HCT116 (cell line): Measurements from ENCODE around the gene ZNF462. TPM values are rescaled to one million over a fixed set of nuclear protein-coding genes. Genes with fewer than 3 reads are reported as not detected.

Experiments
- ATAC-seq: fragments of 200-7000 bp; cut with Tn5 transposase; 2 replicates; pipeline ENCODE4 v1.9.1; 2020; ENCODE audit warnings: mild to moderate bottlenecking, moderate library complexity
- BruUV-seq: library from RNA; stranded (reverse); fragments of 400-500 nt; replicated peaks from 2 replicates; lab custom pipeline; 2021; lab: Mats Ljungman, UMichigan
- CTCF ChIA-PET: fragments of 300-600 bp; sonication (Branson Sonifier 250); formaldehyde crosslinking; loops from one replicate; lab custom pipeline; 2021; ENCODE audit warnings: antibody characterized with exemption; lab: Charles Lee
- POLR2A ChIA-PET: fragments of 300-600, 350-600 bp; sonication (Branson Sonifier 250); formaldehyde crosslinking; loops from one replicate; lab custom pipeline; 2021; ENCODE audit warnings: antibody characterized with exemption; lab: Charles Lee
- RAD21 ChIA-PET, 2 experiments: fragments of 300-600 bp; sonication (Branson Sonifier 250); formaldehyde crosslinking; loops; one replicate each; lab custom pipeline; 2023; ENCODE audit warnings: low total read pairs in 2 of 2; ENCODE audit not compliant: uncharacterized antibody in 2 of 2, unreplicated experiment in 2 of 2, low non-redundant PET in 1 of 2; lab: Charles Lee
- DNase-seq: peaks from one replicate; pipeline ENCODE4 v3.0.0-alpha.2; 2010; ENCODE audit warnings: low read depth, low spot score
- H2AFZ ChIP-seq: fragments of 200-600 bp; shearing (Covaris generic), sonication (generic); 2 replicates; pipeline ENCODE4 v1.6.1; 2017; ENCODE audit warnings: low read depth, mixed run types, mixed read lengths, antibody characterized with exemption, low read length; ENCODE audit not compliant: poor library complexity, severe bottlenecking
- H3K27ac ChIP-seq: 2 replicates; pipeline ENCODE4 v1.5.1; 2012; ENCODE audit warnings: low read depth, low read length
- H3K27me3 ChIP-seq: fragments of 200-600 bp; sonication (generic); 2 replicates; pipeline ENCODE4 v1.6.1; 2016; ENCODE audit warnings: mixed run types, low read length, mixed read lengths; ENCODE audit not compliant: insufficient read depth
- H3K36me3 ChIP-seq, 2 experiments: fragments of 200-500 bp in 1 of 2; fragments of 200-600 bp in 1 of 2; sonication (Bioruptor generic) in 1 of 2; sonication (generic) in 1 of 2; 2 replicates each; pipeline versions ENCODE4 v1.5.1 to v1.6.1; 2014 to 2016; ENCODE audit warnings: low read length in 2 of 2, inconsistent platforms in 1 of 2, mixed read lengths in 1 of 2, mixed run types in 1 of 2; ENCODE audit not compliant: insufficient read depth in 2 of 2, control insufficient read depth in 1 of 2
- H3K4me1 ChIP-seq, 2 experiments: fragments of 200-600 bp in 1 of 2; sonication (generic) in 1 of 2; 2 replicates each; pipeline versions ENCODE4 v1.5.1 to v1.6.1; 2012 to 2017; ENCODE audit warnings: low read length in 2 of 2, inconsistent platforms in 1 of 2, mild to moderate bottlenecking in 1 of 2, mixed read lengths in 1 of 2, mixed run types in 1 of 2, moderate library complexity in 1 of 2; ENCODE audit not compliant: insufficient read depth in 2 of 2, control insufficient read depth in 1 of 2
- H3K4me2 ChIP-seq: fragments of 200-600 bp; sonication (generic); 2 replicates; pipeline ENCODE4 v1.6.1; 2017; ENCODE audit warnings: mixed run types, low read length, mixed read lengths
- H3K4me3 ChIP-seq, 2 experiments: fragments of 200-600 bp in 1 of 2; sonication (generic) in 1 of 2; replicated peaks in 1 of 2; 2 replicates each; pipeline ENCODE4 v1.5.1; 2011 to 2016; ENCODE audit warnings: low read length in 2 of 2, control low read depth in 1 of 2, low read depth in 1 of 2, mild to moderate bottlenecking in 1 of 2, mixed read lengths in 1 of 2, mixed run types in 1 of 2
- H3K79me2 ChIP-seq: fragments of 200-600 bp; sonication (generic); 2 replicates; pipeline ENCODE4 v1.6.1; 2017; ENCODE audit warnings: mild to moderate bottlenecking, mixed run types, low read length, moderate library complexity, mixed read lengths; ENCODE audit not compliant: insufficient read depth
- H3K9ac ChIP-seq: fragments of 200-600 bp; sonication (generic); 2 replicates; pipeline ENCODE4 v1.6.1; 2016; ENCODE audit warnings: low read length, mixed read lengths
- H3K9me2 ChIP-seq: fragments of 200-600 bp; sonication (generic), shearing (Covaris generic); 2 replicates; pipeline ENCODE4 v1.6.1; 2017; ENCODE audit warnings: mixed run types, mild to moderate bottlenecking, moderate library complexity; ENCODE audit not compliant: insufficient read depth
- H3K9me3 ChIP-seq, 2 experiments: fragments of 200-500 bp in 1 of 2; fragments of 200-600 bp in 1 of 2; sonication (Bioruptor generic) in 1 of 2; sonication (generic) in 1 of 2; 2 replicates each; pipeline ENCODE4 v1.6.1; 2014 to 2017; ENCODE audit warnings: low read length in 2 of 2, mixed read lengths in 2 of 2, inconsistent platforms in 1 of 2, low read depth in 1 of 2, mild to moderate bottlenecking in 1 of 2, mixed run types in 1 of 2, moderate library complexity in 1 of 2; ENCODE audit not compliant: control insufficient read depth in 1 of 2, insufficient read depth in 1 of 2
- H4K20me1 ChIP-seq: fragments of 200-600 bp; sonication (generic), shearing (Covaris generic); 2 replicates; pipeline ENCODE4 v1.6.1; 2017; ENCODE audit warnings: mixed run types, mild to moderate bottlenecking, moderate library complexity; ENCODE audit not compliant: insufficient read depth
- CBX3 ChIP-seq: IDR thresholded peaks from 2 replicates; pipeline ENCODE4 v1.6.1; 2012; ENCODE audit warnings: low read depth
- ELF1 ChIP-seq: IDR thresholded peaks from 2 replicates; pipeline ENCODE4 v1.6.1; 2012; ENCODE audit warnings: low read depth, borderline replicate concordance
- FOSL1 ChIP-seq: IDR thresholded peaks from 2 replicates; pipeline ENCODE4 v1.6.1; 2012; ENCODE audit warnings: low read depth
- POLR2A ChIP-seq: IDR thresholded peaks from 2 replicates; pipeline ENCODE4 v1.7.0; 2011; ENCODE audit warnings: borderline replicate concordance; ENCODE audit not compliant: insufficient read depth, insufficient read length; ENCODE audit errors: extremely low read depth
- POLR2AphosphoS5 ChIP-seq: IDR thresholded peaks from 2 replicates; pipeline ENCODE4 v1.6.1; 2011; ENCODE audit warnings: mild to moderate bottlenecking, low read depth, low read length, moderate library complexity
- YY1 ChIP-seq: IDR thresholded peaks from 2 replicates; pipeline ENCODE4 v1.6.1; 2011; ENCODE audit warnings: low read length, low read depth, moderate library complexity, mild to moderate bottlenecking; ENCODE audit not compliant: insufficient replicate concordance; ENCODE audit errors: extremely low read depth
- ZBTB33 ChIP-seq: IDR thresholded peaks from 2 replicates; pipeline ENCODE4 v1.6.1; 2011; ENCODE audit warnings: mild to moderate bottlenecking, low read length, moderate library complexity; ENCODE audit not compliant: insufficient replicate concordance; ENCODE audit errors: extremely low read depth
- ZFX ChIP-seq: fragments of 450-650 bp; IDR thresholded peaks from 2 replicates; pipeline ENCODE4 v1.6.1; 2017
- ZNF274 ChIP-seq: fragments of 200-500 bp; sonication (Bioruptor generic); IDR thresholded peaks from 2 replicates; pipeline ENCODE4 v1.6.1; 2014; ENCODE audit warnings: mild to moderate bottlenecking, low read depth, low read length, inconsistent platforms
- intact Hi-C: fragments of 100-400 bp; cut with micrococcal nuclease; formaldehyde crosslinking; loops from 2 replicates; pipeline ENCODE4 v1.10.0; 2022
- total RNA-seq: library from RNA; stranded (reverse); gene quantifications from one replicate; pipeline ENCODE4 v1.2.1, GENCODE V29; 2021; ENCODE audit not compliant: unreplicated experiment
- TF ChIP-seq, protein P1 (sequence below): IDR thresholded peaks from 2 replicates; pipeline ENCODE4 v1.6.1; 2012; ENCODE audit warnings: low read depth
- TF ChIP-seq, protein P2 (sequence below): IDR thresholded peaks from 2 replicates; pipeline ENCODE4 v1.6.1; 2012

The ZNF462 gene
- total RNA-seq, 1 experiment from 2014 or later, result 18.1 TPM

DNA sequence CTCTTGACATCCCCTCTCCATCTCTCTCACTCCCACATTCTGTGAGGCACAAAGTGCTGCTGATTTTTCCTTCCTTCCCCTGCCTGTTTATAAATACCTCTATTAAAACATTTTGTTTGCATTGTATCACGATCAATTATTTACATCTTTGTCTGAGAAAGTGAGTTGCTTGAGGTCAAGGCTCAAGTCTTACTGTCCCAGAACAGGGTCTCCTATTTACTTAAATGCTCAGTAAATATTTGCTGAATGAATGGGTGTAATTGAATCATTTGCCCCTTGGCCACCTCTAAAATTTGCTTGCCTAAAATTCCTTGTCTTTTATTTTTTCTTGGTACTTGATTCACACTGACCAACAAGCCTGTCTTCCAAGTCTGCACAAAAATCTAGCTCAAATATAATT, 103.5 kb downstream of the ZNF462 start:
- H2AFZ ChIP-seq, result no peak overlapping the region
- no peak for DNase-seq
- no peaks in the 10 kb centered on the region for H3K4me1 ChIP-seq
- POLR2A ChIA-PET, result no interaction called here
- no peak overlapping the region for H3K4me2 ChIP-seq
- no TSS peak for BruUV-seq
- H3K27me3 ChIP-seq, result no peaks in the 10 kb centered on the region
- no peaks in the 10 kb centered on the region for H3K36me3 ChIP-seq
- no peak overlapping the region for H3K27ac ChIP-seq
- TF ChIP-seq ZNF274 (no peak), YY1 (no peak), ZFX (no peak), POLR2A (no peak), FOSL1 (no peak), ELF1 (no peak)
- TF ChIP-seq, protein P1, sequence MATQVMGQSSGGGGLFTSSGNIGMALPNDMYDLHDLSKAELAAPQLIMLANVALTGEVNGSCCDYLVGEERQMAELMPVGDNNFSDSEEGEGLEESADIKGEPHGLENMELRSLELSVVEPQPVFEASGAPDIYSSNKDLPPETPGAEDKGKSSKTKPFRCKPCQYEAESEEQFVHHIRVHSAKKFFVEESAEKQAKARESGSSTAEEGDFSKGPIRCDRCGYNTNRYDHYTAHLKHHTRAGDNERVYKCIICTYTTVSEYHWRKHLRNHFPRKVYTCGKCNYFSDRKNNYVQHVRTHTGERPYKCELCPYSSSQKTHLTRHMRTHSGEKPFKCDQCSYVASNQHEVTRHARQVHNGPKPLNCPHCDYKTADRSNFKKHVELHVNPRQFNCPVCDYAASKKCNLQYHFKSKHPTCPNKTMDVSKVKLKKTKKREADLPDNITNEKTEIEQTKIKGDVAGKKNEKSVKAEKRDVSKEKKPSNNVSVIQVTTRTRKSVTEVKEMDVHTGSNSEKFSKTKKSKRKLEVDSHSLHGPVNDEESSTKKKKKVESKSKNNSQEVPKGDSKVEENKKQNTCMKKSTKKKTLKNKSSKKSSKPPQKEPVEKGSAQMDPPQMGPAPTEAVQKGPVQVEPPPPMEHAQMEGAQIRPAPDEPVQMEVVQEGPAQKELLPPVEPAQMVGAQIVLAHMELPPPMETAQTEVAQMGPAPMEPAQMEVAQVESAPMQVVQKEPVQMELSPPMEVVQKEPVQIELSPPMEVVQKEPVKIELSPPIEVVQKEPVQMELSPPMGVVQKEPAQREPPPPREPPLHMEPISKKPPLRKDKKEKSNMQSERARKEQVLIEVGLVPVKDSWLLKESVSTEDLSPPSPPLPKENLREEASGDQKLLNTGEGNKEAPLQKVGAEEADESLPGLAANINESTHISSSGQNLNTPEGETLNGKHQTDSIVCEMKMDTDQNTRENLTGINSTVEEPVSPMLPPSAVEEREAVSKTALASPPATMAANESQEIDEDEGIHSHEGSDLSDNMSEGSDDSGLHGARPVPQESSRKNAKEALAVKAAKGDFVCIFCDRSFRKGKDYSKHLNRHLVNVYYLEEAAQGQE, result no peak
- H3K79me2 ChIP-seq, result no peaks in the 10 kb centered on the region
- CTCF ChIA-PET, result no interaction called here
- H4K20me1 ChIP-seq, result no peaks in the 10 kb centered on the region
- no peak overlapping the region for H3K9ac ChIP-seq
- H3K9me3 ChIP-seq, result no peaks in the 10 kb centered on the region
- H3K4me3 ChIP-seq, result no peak overlapping the region
- H3K9me2 ChIP-seq, result no peaks in the 10 kb centered on the region
- RAD21 ChIA-PET, result no interaction called here
- intact Hi-C loops, result no loop called here
- ATAC-seq, result no peak

- Histone ChIP-seq H3K9me2 (no peaks in the 10 kb centered on the region), H3K9me3 (no peaks in the 10 kb centered on the region), H3K4me1 (no peaks in the 10 kb centered on the region), H3K4me3 (no peak overlapping the region), H2AFZ (no peak overlapping the region), H4K20me1 (no peaks in the 10 kb centered on the region), H3K27me3 (no peaks in the 10 kb centered on the region), H3K9ac (no peak overlapping the region), H3K4me2 (no peak overlapping the region), H3K36me3 (peaks cover 0 to 4% of the 10 kb centered on the region in 2 experiments; a peak in 2 of 4 replicates), H3K27ac (no peak overlapping the region), H3K79me2 (no peaks in the 10 kb centered on the region)
- ATAC-seq (no peak), DNase-seq (no peak)
- ChIA-PET POLR2A (no interaction called here), CTCF (no interaction called here), RAD21 (no interaction called here)
- TF ChIP-seq CBX3 (no peak), POLR2AphosphoS5 (no peak), ZBTB33 (no peak), ZNF274 (no peak)
- TF ChIP-seq, protein P2, sequence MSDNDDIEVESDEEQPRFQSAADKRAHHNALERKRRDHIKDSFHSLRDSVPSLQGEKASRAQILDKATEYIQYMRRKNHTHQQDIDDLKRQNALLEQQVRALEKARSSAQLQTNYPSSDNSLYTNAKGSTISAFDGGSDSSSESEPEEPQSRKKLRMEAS, result no peak
- BruUV-seq, result no TSS peak
- intact Hi-C loops, result no loop called here
Observed at GRCh38 chr9:106969696-106970095, 106.7 kb downstream of the ZNF462 start.
